ENCODE results near the gene UNC13A.
A peak's percentile ranks its signal among the peaks of the same experiment; 100 is the strongest.
"Not testable (repeated sequence)": the region's sequence is repeated elsewhere in the genome, so short reads cannot be mapped to it uniquely, and the experiment has no call there.

UNC13A gene

DNA sequence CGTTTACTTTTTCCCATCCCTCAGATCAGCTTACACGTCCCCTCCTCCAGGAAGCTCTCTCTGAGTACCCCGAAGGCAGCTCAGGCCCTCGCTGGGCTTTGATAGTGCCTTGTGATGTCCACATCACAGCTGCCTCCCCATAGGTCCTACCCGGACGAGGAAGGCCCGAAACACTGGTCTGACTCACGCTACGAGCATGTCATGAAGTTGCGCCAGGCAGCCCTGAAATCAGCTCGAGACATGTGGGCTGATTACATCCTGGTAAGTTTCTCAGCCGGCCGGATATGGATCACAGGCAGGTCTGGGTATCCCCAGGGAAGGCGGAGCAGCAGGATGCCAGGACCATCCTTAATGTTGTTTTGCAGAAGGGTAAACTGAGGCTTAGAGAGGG lies 128.0 kb downstream of the UNC13A start:
- DNase-seq = peak; percentile 79

DNA sequence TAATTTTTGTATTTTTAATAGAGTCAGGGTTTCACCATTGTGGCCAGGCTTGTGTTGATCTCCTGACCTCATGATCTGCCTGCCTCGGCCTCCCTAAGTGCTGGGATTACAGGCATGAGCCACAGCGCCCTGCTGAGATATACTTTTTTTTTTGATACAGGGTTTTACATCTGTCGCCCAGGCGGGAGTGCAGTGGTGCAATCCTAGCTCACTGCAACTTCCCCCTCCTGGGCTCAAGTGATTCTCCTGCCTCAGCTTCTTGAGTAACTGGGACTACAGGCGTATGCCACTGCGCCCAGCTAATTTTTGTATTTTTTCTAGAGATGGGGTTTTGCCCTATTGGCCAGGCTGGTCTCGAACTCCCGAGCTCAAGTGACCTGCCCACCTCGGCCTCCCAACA lies 130.7 kb downstream of the UNC13A start:
- no peak for DNase-seq

DNA sequence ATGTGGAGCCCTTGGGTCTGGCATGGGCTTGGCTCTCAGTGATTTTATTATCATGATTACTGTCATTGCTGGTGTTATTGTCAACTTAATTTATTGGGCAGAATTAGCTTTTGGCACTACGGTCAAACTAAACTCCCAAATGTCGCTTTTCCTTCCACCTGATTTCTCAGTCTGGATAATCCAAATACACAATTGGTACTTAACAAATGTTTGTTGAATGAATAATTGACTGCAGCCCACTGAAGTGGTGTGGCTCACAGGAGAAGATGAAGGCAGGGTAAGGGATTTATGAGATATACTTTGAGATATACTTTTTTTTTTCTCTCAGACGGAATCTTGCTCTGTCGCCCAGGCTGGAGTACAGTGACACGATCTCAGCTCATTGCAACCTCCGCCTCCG lies 131.2 kb downstream of the UNC13A start:
- DNase-seq = no peak

DNA sequence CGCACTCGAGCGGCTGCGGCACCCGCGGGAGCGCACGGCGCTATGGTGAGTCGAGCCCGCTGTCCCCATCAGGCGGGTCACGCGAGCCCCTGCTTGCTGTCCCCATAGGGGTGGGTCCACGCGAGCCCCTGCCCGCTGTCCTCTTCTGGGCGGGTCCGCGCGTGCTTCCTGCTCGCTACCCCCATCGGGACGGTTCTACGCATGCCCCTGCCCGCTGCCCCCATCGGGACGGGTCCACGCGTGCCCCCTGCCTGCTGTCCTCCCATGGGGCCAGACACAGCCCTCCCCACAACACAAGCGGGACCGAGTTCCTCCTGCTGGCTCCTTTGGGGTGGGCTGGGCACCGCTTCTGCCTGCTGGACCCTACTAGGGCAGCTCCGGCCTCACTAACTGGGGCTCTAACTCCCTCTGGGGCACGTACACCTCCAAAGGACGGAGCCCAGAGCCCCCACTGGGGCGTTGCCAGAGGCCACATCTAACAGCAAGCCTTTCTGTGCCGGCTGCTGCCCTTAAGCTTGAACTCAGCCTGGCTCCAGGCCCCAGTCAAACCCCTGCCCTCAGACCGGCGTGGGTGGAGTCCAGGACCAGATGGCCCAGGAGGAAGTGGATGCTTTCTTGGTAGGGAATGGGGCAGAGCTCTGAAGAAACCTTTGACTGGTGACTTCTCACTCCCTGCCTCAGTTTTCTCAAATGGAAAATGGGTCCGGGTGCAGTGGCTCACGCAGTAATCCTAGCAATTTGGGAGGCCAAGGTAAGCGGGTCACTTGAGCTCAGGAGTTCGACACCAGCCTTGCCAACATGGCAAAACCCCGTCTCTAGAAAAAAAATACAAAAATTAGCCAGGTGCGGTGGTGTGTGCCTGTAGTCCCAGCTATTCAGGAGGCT lies 132.0 kb downstream of the UNC13A start:
- DNase-seq = peak; percentile 35

DNA sequence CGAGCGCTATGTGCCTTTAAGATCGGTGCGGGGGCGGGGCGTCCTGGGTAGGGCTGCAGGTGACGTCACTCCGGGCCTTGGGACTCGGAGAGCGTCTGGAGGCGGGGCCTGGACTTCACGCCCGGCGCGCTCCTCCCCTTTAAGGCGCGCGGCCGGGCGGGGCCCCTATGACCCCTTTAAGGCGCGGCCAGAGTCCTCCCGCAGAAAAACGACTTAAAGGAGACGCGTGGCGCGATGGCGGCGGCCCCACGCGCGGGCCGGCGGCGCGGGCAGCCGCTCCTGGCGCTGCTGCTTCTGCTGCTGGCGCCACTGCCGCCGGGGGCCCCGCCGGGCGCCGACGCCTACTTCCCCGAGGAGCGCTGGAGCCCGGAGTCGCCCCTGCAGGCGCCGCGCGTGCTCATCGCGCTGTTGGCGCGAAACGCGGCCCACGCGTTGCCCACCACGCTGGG lies 132.7 kb downstream of the UNC13A start, which contains the start of gene COLGALT1:
Gene COLGALT1, plus strand, starts transcription at position 170 of the 449 bp plus-strand sequence. Its CDS starts 65 bp downstream, at position 235.
- peak; percentile 92 for DNase-seq

DNA sequence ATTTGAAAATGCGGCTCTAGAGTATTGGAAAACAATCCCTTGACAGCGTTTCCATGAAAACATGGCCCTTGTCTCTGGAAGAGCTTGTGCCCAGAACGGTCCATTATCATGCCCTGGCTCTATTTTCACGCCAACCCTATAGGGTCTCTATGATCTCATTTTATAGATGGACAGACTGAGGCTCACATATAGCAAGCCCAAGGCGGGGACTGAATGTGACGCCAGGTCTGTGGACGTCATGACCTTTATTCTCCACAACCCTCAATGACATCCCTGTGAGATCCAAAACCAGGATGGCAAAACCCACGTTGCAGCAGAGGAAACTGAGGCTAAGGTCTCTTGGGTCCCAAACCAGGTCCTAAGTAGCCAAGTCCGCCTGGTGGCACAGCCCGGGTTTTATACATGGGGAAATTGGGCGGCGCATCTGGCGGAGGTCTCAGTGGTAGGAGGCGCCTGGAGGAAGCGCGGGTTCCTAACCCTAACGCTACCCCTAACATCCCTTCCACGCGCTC lies 133.1 kb downstream of the UNC13A start:
- no peak for DNase-seq

DNA sequence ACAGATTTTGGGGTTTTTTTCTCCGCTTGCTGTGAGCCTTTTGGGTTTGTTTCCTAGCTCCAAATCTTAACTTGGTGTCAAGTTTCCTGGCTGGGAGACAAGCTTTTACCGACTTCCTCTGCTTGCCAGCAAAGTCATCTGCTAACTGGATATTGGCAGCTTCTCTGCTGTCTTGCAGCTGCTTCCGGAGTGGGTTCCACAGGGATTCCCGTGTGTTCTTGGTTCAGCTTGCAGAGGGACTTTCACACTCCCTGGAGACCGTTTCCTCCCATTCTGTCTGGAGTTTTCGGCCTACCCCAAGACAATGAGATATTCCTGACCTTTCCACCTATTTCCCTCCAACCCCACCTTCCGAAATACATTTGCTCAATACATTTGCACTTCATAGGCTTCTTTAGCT lies 134.9 kb downstream of the UNC13A start:
- peak; percentile 91 for DNase-seq

DNA sequence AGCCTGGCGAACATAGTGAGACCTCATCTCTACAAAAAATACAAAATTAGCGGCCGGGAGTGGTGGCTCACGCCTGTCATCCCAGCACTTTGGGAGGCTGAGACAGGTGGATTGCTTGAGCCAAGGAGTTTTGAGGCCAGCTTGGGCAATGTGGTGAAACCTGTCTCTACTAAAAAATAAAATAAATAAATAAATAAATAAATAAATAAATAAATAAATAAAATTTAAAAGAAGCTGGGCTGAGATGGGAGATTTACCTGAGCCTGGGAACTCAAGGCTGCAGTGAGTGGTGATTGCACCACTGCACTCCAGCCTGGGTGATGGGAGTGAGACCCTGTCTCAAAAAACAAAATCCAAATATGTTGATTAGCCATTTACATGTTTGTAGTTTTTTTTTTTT lies 135.4 kb downstream of the UNC13A start:
- DNase-seq = not testable (repeated sequence)
